ENCODE results near the gene XAF1. TPM values are rescaled to one million over a fixed set of nuclear protein-coding genes. Genes with fewer than 3 reads are reported as not detected.

Gene XAF1
- total and polyA plus RNA-seq, 9 of the 15 experiments (the other 6 are each of a cell fraction or from before 2014, with no cell fraction given): 0.07 to 0.22 (median 0.11) TPM; not detected in 4

- no peaks in the 10 kb centered on the region for H4K20me1 ChIP-seq (replicated peaks; ENCODE audit: control insufficient read depth, insufficient read depth, low read length)
- BruUV-seq (replicated peaks): no TSS peak
- TF ChIP-seq NFIX (CRISPR knock-in tag; IDR thresholded peaks at IDR 0.05; ENCODE audit: low read depth): no peak
- no peak for TF ChIP-seq ILF3 (IDR thresholded peaks at IDR 0.05; ENCODE audit: borderline replicate concordance)
- no peak for TF ChIP-seq NEUROD1 (IDR thresholded peaks at IDR 0.05; ENCODE audit: borderline replicate concordance, low read depth, low read length, partially characterized antibody)
- TF ChIP-seq GTF2B (IDR thresholded peaks at IDR 0.05; ENCODE audit: extremely low read depth, insufficient read length): no peak
- TF ChIP-seq FOXA1 (IDR thresholded peaks at IDR 0.05; ENCODE audit: borderline replicate concordance): no peak
- TF ChIP-seq MTA1 (IDR thresholded peaks at IDR 0.05; ENCODE audit: borderline replicate concordance): no peak
- TF ChIP-seq CHD2 (IDR thresholded peaks at IDR 0.05; ENCODE audit: low read depth, low read length): no peak
- FAIRE-seq (no peak), ATAC-seq (no peak), DNase-seq (ENCODE audit: extremely low read depth in 1 of 4, low spot score in 3 of 4) (no peak)
- H3K27me3 ChIP-seq (ENCODE audit: control insufficient read depth in 2 of 2, insufficient read depth in 2 of 2, low read length in 2 of 2): peaks cover 0 to 20% of the 10 kb centered on the region in 2 experiments; a peak in 3 of 5 replicates
- in situ Hi-C loops (cut with MboI): no loop called here
- ChIA-PET POLR2A (no interaction called here), CTCF (ENCODE audit: low intra/inter-chr PET ratio) (no interaction called here)
- intact Hi-C loops (cut with micrococcal nuclease): no loop called here
- H3K4me1 ChIP-seq (replicated peaks in 1 of 2; ENCODE audit: control insufficient read depth in 2 of 2, insufficient read depth in 2 of 2, low read length in 2 of 2): no peaks in the 10 kb centered on the region
- no peak overlapping the region for H3K4me2 ChIP-seq (ENCODE audit: insufficient read depth, low read length)
- H3K27ac ChIP-seq (ENCODE audit: extremely low read depth, low read depth, low read length): no peak overlapping the region
- 3% methylated on average over 8 of the region's 8 CpGs for WGBS (ENCODE audit: insufficient coverage, low coverage, missing lambda C conversion rate)
- no peak overlapping the region for H2AFZ ChIP-seq (ENCODE audit: low read depth, low read length)
- no peak overlapping the region for H3K4me3 ChIP-seq
- H3K9me3 ChIP-seq (replicated peaks; ENCODE audit: control insufficient read depth, insufficient read depth, low read depth, low read length): no peaks in the 10 kb centered on the region
- no peaks in the 10 kb centered on the region for H3K9me1 ChIP-seq (ENCODE audit: control insufficient read depth, insufficient read depth, low read length)
- no peak overlapping the region for H3K9ac ChIP-seq (ENCODE audit: insufficient read depth in 1 of 2, low read depth in 2 of 2, low read length in 2 of 2)
- H3K79me2 ChIP-seq (ENCODE audit: control insufficient read depth, insufficient read depth, low read length): no peaks in the 10 kb centered on the region
- no peaks in the 10 kb centered on the region for H3K36me3 ChIP-seq (ENCODE audit: control insufficient read depth, insufficient read depth, low read length)
These were observed 5.9 kb downstream of the XAF1 start for GRCh38 chr17:6761779-6762178.

Measured in K562 (cell line).